ENCODE measurements around the gene PPP2R5A. TPM values are rescaled to one million over a fixed set of nuclear protein-coding genes. Genes with fewer than 3 reads are reported as not detected.

PPP2R5A gene
- total and polyA plus RNA-seq, 11 donors, result 44.7 to 108 (median 63.5) TPM

- peaks cover 0 to 47% (median 11%) of the 10 kb centered on the region in 12 donors for H3K4me1 ChIP-seq
- WGBS, 4 donors, result 80 to 92% (median 82%) methylated on average over 3 of the region's 3 CpGs
- peaks cover 0 to 16% (median 0%) of the 10 kb centered on the region in 12 donors for H3K9me3 ChIP-seq
- TF ChIP-seq POLR2A (IDR thresholded peaks at IDR 0.05) (no peak), CTCF (IDR thresholded peaks at IDR 0.05) (no peak)
- intact Hi-C loops (cut with DNase I), result loop anchor here in 1 of 10 donors (10.0 kb wide), 1 partner anchor 144 kb away; no protein-coding TSS in a partner anchor
- no peak for ATAC-seq
- H3K4me3 ChIP-seq, result no peak overlapping the region
- no peak for DNase-seq
- H3K27me3 ChIP-seq, result no peaks in the 10 kb centered on the region
- peaks cover 0 to 14% (median 4%) of the 10 kb centered on the region in 9 donors for H3K36me3 ChIP-seq
- peak overlapping the region in 1 of 12 donors; percentile 10 for H3K27ac ChIP-seq
Observed at GRCh38 chr1:212310383-212310782, 25.2 kb downstream of the PPP2R5A start.

GRCh38 chr1:212311836-212312497 is 26.8 kb downstream of the PPP2R5A start:
- TF ChIP-seq CTCF (IDR thresholded peaks at IDR 0.05) (no peak), POLR2A (IDR thresholded peaks at IDR 0.05) (no peak)
- no peak for DNase-seq
- peak overlapping the region in 1 of 12 donors; percentile 15 for H3K27ac ChIP-seq
- H3K27me3 ChIP-seq, result no peaks in the 10 kb centered on the region
- intact Hi-C loops (cut with DNase I), result loop anchor here in 1 of 10 donors (10.0 kb wide), 1 partner anchor 143 kb away; no protein-coding TSS in a partner anchor
- H3K4me1 ChIP-seq, result peaks cover 0 to 63% (median 18%) of the 10 kb centered on the region in 12 donors
- ATAC-seq, result no peak
- WGBS, 4 donors, result 89 to 94% (median 90%) methylated on average over 2 of the region's 2 CpGs
- peaks cover 0 to 14% (median 4%) of the 10 kb centered on the region in 9 donors for H3K36me3 ChIP-seq
- peaks cover 0 to 12% (median 0%) of the 10 kb centered on the region in 12 donors for H3K9me3 ChIP-seq
- no peak overlapping the region for H3K4me3 ChIP-seq

- Histone ChIP-seq H3K4me3 (no peak overlapping the region), H3K36me3 (peaks cover 0 to 12% (median 0%) of the 10 kb centered on the region in 9 donors), H3K27ac (no peak overlapping the region), H3K27me3 (no peaks in the 10 kb centered on the region), H3K4me1 (peaks cover 0 to 59% (median 20%) of the 10 kb centered on the region in 12 donors), H3K9me3 (peaks cover 0 to 12% (median 0%) of the 10 kb centered on the region in 12 donors)
- ATAC-seq (no peak), DNase-seq (no peak)
- WGBS, 4 donors, result 38 to 64% (median 56%) methylated on average over 2 of the region's 2 CpGs
- TF ChIP-seq POLR2A (IDR thresholded peaks at IDR 0.05) (no peak), CTCF (IDR thresholded peaks at IDR 0.05) (no peak)
- intact Hi-C loops (cut with DNase I), result loop anchor here in 1 of 10 donors (10.0 kb wide), 1 partner anchor 141 kb away; no protein-coding TSS in a partner anchor
Observed at GRCh38 chr1:212313616-212314015, 28.4 kb downstream of the PPP2R5A start.

GRCh38 chr1:212315184-212315583 is 30.0 kb downstream of the PPP2R5A start:
- Histone ChIP-seq H3K9me3 (peaks cover 0 to 12% (median 0%) of the 10 kb centered on the region in 12 donors), H3K27me3 (no peaks in the 10 kb centered on the region), H3K4me1 (peaks cover 0 to 51% (median 23%) of the 10 kb centered on the region in 12 donors), H3K36me3 (no peaks in the 10 kb centered on the region), H3K4me3 (no peak overlapping the region), H3K27ac (no peak overlapping the region)
- ATAC-seq (no peak), DNase-seq (no peak)
- no peak for TF ChIP-seq CTCF (IDR thresholded peaks at IDR 0.05)
- intact Hi-C loops (cut with DNase I), result loop anchor here in 1 of 10 donors (10.0 kb wide), 1 partner anchor 140 kb away; no protein-coding TSS in a partner anchor
- WGBS, 4 donors, result 90 to 94% (median 91%) methylated on average over 2 of the region's 2 CpGs

Measured in heart left ventricle (tissue), 16 donors.